ENCODE measurements around the gene UVRAG.

Gene UVRAG

DNA sequence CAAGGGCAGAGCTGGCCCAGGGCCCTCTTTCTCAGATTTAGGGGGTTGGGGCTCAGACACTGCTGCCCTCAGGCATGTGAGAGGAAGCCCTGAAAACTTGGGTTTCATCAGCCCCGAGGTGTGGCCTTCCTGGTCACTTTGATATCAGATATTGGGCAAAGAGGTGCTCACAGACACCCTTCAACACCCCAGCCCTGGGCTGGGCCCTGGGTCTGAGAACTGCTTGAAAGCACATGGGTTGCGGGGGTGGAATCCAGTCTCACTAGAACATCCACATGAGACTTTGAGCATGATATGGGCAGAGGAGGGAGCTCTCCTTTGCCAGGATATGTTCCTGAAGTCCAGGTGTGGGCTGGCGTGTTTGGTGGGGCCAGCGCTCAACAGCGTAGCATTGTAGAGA is 36.0 kb upstream of the UVRAG start:
- H3K4me3 ChIP-seq (ENCODE audit: control insufficient read depth, low read depth, low read length), result no peak overlapping the region
- DNase-seq (ENCODE audit: low read depth), result no peak
- TF ChIP-seq, protein P1, sequence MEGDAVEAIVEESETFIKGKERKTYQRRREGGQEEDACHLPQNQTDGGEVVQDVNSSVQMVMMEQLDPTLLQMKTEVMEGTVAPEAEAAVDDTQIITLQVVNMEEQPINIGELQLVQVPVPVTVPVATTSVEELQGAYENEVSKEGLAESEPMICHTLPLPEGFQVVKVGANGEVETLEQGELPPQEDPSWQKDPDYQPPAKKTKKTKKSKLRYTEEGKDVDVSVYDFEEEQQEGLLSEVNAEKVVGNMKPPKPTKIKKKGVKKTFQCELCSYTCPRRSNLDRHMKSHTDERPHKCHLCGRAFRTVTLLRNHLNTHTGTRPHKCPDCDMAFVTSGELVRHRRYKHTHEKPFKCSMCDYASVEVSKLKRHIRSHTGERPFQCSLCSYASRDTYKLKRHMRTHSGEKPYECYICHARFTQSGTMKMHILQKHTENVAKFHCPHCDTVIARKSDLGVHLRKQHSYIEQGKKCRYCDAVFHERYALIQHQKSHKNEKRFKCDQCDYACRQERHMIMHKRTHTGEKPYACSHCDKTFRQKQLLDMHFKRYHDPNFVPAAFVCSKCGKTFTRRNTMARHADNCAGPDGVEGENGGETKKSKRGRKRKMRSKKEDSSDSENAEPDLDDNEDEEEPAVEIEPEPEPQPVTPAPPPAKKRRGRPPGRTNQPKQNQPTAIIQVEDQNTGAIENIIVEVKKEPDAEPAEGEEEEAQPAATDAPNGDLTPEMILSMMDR (IDR thresholded peaks at IDR 0.05; ENCODE audit: control insufficient read depth, insufficient read depth, low read depth, low read length, missing control alignments), result no peak

- no peak overlapping the region for H3K4me3 ChIP-seq (ENCODE audit: control insufficient read depth, low read depth, low read length)
- TF ChIP-seq, protein P1 (IDR thresholded peaks at IDR 0.05; ENCODE audit: control insufficient read depth, insufficient read depth, low read depth, low read length, missing control alignments), result no peak
- no peak for DNase-seq (ENCODE audit: low read depth)
These were observed 35.0 kb upstream of the UVRAG start for GRCh38 chr11:75779960-75780359.

GRCh38 chr11:75780888-75781287 is 34.1 kb upstream of the UVRAG start:
- TF ChIP-seq, protein P1 (IDR thresholded peaks at IDR 0.05; ENCODE audit: control insufficient read depth, insufficient read depth, low read depth, low read length, missing control alignments), result no peak

GRCh38 chr11:75781296-75781695 is 33.7 kb upstream of the UVRAG start:
- H3K4me3 ChIP-seq (ENCODE audit: control insufficient read depth, low read depth, low read length), result no peak overlapping the region
- TF ChIP-seq, protein P1 (IDR thresholded peaks at IDR 0.05; ENCODE audit: control insufficient read depth, insufficient read depth, low read depth, low read length, missing control alignments), result no peak
- DNase-seq (ENCODE audit: low read depth), result no peak

More at GRCh38 chr11:75780888-75781287, 34.1 kb upstream of the UVRAG start:
- no peak for DNase-seq (ENCODE audit: low read depth)
- no peak overlapping the region for H3K4me3 ChIP-seq (ENCODE audit: control insufficient read depth, low read depth, low read length)

DNA sequence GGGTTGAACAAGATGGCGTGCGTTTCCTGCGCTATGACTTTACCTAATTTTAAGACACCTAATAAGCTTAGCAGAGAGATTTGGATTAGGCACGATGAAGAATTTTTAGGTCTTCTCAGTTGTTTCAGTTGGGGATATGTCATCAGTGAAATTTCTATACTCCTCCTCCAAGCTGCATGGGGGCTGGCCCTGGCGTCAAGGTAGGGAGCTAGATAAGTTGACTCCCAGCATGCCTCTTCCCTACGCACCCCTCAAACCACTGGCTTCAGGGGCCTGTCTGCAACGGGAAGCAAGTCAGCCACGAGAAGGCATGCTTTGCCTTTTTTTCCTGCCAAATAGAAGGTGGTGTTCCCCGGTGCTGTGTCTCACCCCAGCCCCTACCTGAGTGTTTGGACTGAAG is 33.2 kb upstream of the UVRAG start:
- no peak overlapping the region for H3K4me3 ChIP-seq (ENCODE audit: control insufficient read depth, low read depth, low read length)
- TF ChIP-seq, protein P1 (IDR thresholded peaks at IDR 0.05; ENCODE audit: control insufficient read depth, insufficient read depth, low read depth, low read length, missing control alignments), result no peak
- DNase-seq (ENCODE audit: low read depth), result no peak

DNA sequence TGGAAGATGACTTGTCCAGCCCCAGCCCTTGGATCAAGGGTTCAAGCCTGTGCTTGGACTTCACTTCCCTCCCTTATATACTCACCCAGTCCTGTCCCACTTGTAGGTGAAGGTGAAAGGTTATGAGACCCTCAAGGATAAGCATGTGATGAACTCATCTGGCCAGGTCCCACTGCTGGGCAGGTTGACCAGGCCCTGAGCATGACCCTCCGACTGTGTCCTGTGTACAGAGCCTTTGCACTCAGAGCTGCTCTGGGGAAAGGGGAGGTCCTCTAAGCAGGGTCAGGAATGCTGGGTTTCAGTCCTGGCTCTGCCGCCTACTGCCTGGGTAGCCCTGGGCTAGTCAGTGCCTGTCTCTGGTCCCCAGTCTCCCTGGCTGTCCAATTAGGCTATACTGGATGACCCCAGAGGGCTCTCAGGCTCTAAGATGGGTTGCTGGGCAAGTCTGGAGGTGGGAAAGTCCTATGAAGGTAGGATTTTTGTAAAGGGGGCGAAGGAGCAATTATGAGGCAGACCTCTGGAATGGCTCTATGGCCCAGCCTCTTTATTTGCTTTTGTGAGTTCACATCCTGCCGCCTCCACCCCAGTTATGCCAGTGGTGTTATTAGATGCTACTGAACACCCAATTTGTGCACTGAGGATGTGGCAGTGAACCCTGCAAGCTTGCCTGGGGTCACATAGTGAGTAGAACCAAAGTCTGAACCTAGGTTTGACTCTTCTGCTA is 32.3 kb upstream of the UVRAG start:
- no peak overlapping the region for H3K4me3 ChIP-seq (ENCODE audit: control insufficient read depth, low read depth, low read length)
- DNase-seq (ENCODE audit: low read depth), result no peak
- TF ChIP-seq, protein P1 (IDR thresholded peaks at IDR 0.05; ENCODE audit: control insufficient read depth, insufficient read depth, low read depth, low read length, missing control alignments), result no peak

Data from AG09309 (cell line).